Measurements from ENCODE around the gene TREX2. TPM values are rescaled to one million over a fixed set of nuclear protein-coding genes. Genes with fewer than 3 reads are reported as not detected.

Gene TREX2
- polyA plus RNA-seq, 1 of the 3 experiments (the other 2 are of a cell fraction): 0.76 TPM

DNA sequence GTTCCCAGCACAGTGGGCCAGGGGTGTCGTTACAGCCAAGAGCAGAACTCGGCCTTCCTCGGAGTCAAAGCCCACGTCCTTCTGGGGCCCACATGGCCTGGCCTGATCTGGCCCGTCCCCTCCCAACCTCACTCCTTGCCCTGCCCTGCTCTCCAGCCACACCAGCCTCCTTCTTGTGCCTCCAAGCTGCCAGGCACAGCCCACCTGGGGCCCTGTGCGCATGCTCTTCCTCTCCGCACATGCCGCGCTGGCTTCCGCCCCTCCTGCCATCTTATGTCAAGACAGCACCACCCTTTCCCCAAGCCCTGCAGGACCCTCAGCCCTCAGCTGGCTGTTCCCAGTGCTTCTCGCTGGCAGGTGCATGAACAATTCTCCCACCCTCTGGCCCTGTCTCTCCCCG is 17.7 kb upstream of the TREX2 start:
- POLR2A ChIA-PET: no interaction called here
- Histone ChIP-seq H3K9me3 (no peaks in the 10 kb centered on the region), H3K36me3 (replicated peaks in 1 of 2; ENCODE audit: control insufficient read depth in 1 of 2, insufficient read depth in 2 of 2, low read length in 1 of 2) (peaks cover 0 to 8% of the 10 kb centered on the region in 2 experiments), H3K27ac (ENCODE audit: low read depth in 2 of 2, low read length in 1 of 2) (no peak overlapping the region), H3K4me3 (ENCODE audit: low read depth in 2 of 2, low read length in 1 of 2) (no peak overlapping the region), H4K20me1 (ENCODE audit: insufficient read depth) (no peaks in the 10 kb centered on the region), H3K9ac (no peak overlapping the region), H3K4me2 (no peak overlapping the region), H3F3A (replicated peaks; ENCODE audit: insufficient read depth) (peaks cover 3% of the 10 kb centered on the region), H3K27me3 (ENCODE audit: insufficient read depth) (no peaks in the 10 kb centered on the region; the same call in 1 of the 2 replicates), H2AFZ (ENCODE audit: low read depth) (no peak overlapping the region), H3K79me2 (ENCODE audit: insufficient read depth) (no peaks in the 10 kb centered on the region), H3K4me1 (ENCODE audit: control insufficient read depth in 1 of 2, insufficient read depth in 2 of 2, low read depth in 1 of 2, low read length in 1 of 2) (no peaks in the 10 kb centered on the region), H3K9me2 (no peaks in the 10 kb centered on the region)
- CTCF ChIA-PET: interaction anchor here (2.3 kb wide), 1 partner anchor 44 kb away, joined by 14 read pairs; no protein-coding TSS in a partner anchor
- WGBS (ENCODE audit: low lambda C conversion rate): 53% methylated on average over 10 of the region's 12 CpGs
- DNase-seq: no peak
- TF ChIP-seq POLR2AphosphoS5 (IDR thresholded peaks at IDR 0.05; ENCODE audit: low read depth, low read length) (no peak), TAF1 (IDR thresholded peaks at IDR 0.05; ENCODE audit: borderline replicate concordance, low read depth, low read length) (no peak), RFX5 (IDR thresholded peaks at IDR 0.05; ENCODE audit: low read length) (no peak), RXRA (IDR thresholded peaks at IDR 0.05; ENCODE audit: borderline replicate concordance, low read depth) (no peak), CHD2 (IDR thresholded peaks at IDR 0.05; ENCODE audit: low read length, partially characterized antibody) (no peak), FOXM1 (IDR thresholded peaks at IDR 0.05; ENCODE audit: low read depth) (no peak), NRF1 (IDR thresholded peaks at IDR 0.05; ENCODE audit: low read depth, low read length) (no peak), GATA2 (CRISPR knock-in tag; IDR thresholded peaks at IDR 0.05) (no peak), SIN3A (IDR thresholded peaks at IDR 0.05; ENCODE audit: borderline replicate concordance, low read depth, low read length) (no peak)
- TF ChIP-seq, protein P1, sequence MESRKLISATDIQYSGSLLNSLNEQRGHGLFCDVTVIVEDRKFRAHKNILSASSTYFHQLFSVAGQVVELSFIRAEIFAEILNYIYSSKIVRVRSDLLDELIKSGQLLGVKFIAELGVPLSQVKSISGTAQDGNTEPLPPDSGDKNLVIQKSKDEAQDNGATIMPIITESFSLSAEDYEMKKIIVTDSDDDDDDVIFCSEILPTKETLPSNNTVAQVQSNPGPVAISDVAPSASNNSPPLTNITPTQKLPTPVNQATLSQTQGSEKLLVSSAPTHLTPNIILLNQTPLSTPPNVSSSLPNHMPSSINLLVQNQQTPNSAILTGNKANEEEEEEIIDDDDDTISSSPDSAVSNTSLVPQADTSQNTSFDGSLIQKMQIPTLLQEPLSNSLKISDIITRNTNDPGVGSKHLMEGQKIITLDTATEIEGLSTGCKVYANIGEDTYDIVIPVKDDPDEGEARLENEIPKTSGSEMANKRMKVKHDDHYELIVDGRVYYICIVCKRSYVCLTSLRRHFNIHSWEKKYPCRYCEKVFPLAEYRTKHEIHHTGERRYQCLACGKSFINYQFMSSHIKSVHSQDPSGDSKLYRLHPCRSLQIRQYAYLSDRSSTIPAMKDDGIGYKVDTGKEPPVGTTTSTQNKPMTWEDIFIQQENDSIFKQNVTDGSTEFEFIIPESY (IDR thresholded peaks at IDR 0.05; ENCODE audit: borderline replicate concordance, low read depth): no peak
- TF ChIP-seq, protein P2, sequence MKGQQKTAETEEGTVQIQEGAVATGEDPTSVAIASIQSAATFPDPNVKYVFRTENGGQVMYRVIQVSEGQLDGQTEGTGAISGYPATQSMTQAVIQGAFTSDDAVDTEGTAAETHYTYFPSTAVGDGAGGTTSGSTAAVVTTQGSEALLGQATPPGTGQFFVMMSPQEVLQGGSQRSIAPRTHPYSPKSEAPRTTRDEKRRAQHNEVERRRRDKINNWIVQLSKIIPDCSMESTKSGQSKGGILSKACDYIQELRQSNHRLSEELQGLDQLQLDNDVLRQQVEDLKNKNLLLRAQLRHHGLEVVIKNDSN (IDR thresholded peaks at IDR 0.05; ENCODE audit: borderline replicate concordance, low read depth): no peak

DNA sequence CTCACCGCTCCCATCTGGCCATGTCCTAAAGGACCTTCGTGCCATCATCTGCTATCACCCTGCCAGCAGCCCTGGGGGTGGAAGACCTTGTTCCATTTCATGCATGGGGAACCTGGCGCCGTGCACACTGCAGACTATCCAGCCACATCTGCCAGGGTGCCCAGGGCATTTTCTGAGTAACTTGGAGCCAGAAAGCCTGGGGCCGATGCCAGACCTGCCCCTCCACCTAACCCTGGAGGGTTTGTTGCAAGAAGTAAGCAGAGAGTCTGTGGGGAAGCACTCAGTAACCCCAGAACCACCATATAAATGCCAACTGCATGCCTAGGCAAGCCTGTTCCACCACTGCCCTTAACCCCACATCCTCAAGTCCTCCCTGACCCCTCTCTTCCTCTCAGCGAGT is 17.2 kb upstream of the TREX2 start:
- H3K9me2 ChIP-seq: no peaks in the 10 kb centered on the region
- DNase-seq: no peak
- H3K9ac ChIP-seq: no peak overlapping the region
- peaks cover 0 to 6% of the 10 kb centered on the region in 2 experiments for H3K36me3 ChIP-seq (replicated peaks in 1 of 2; ENCODE audit: control insufficient read depth in 1 of 2, insufficient read depth in 2 of 2, low read length in 1 of 2)
- H3K27ac ChIP-seq (ENCODE audit: low read depth in 2 of 2, low read length in 1 of 2): no peak overlapping the region
- H3K27me3 ChIP-seq (ENCODE audit: insufficient read depth): no peaks in the 10 kb centered on the region; the same call in 1 of the 2 replicates
- no peaks in the 10 kb centered on the region for H4K20me1 ChIP-seq (ENCODE audit: insufficient read depth)
- H3K4me3 ChIP-seq (ENCODE audit: low read depth in 2 of 2, low read length in 1 of 2): no peak overlapping the region
- H3K79me2 ChIP-seq (ENCODE audit: insufficient read depth): no peaks in the 10 kb centered on the region
- ChIA-PET POLR2A (no interaction called here), CTCF (interaction anchor here (2.3 kb wide), 1 partner anchor 45 kb away, joined by 14 read pairs; no protein-coding TSS in a partner anchor)
- H3K4me2 ChIP-seq: no peak overlapping the region
- no peak overlapping the region for H2AFZ ChIP-seq (ENCODE audit: low read depth)
- no peaks in the 10 kb centered on the region for H3K4me1 ChIP-seq (ENCODE audit: control insufficient read depth in 1 of 2, insufficient read depth in 2 of 2, low read depth in 1 of 2, low read length in 1 of 2)
- H3F3A ChIP-seq (replicated peaks; ENCODE audit: insufficient read depth): peaks cover 3% of the 10 kb centered on the region
- 58% methylated on average over 4 of the region's 6 CpGs for WGBS (ENCODE audit: low lambda C conversion rate)
- no peaks in the 10 kb centered on the region for H3K9me3 ChIP-seq
- TF ChIP-seq FOXJ3 (CRISPR knock-in tag; IDR thresholded peaks at IDR 0.05): no peak
- TF ChIP-seq FOSL2 (IDR thresholded peaks at IDR 0.05; ENCODE audit: borderline replicate concordance, low read depth): no peak
- no peak for TF ChIP-seq GABPA (IDR thresholded peaks at IDR 0.05; ENCODE audit: low read depth)
- TF ChIP-seq, protein P3, sequence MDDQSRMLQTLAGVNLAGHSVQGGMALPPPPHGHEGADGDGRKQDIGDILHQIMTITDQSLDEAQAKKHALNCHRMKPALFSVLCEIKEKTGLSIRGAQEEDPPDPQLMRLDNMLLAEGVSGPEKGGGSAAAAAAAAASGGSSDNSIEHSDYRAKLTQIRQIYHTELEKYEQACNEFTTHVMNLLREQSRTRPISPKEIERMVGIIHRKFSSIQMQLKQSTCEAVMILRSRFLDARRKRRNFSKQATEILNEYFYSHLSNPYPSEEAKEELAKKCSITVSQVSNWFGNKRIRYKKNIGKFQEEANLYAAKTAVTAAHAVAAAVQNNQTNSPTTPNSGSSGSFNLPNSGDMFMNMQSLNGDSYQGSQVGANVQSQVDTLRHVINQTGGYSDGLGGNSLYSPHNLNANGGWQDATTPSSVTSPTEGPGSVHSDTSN (IDR thresholded peaks at IDR 0.05): no peak
- TF ChIP-seq TEAD4 (IDR thresholded peaks at IDR 0.05; ENCODE audit: borderline replicate concordance, insufficient read depth): no peak
- no peak for TF ChIP-seq TCF12 (IDR thresholded peaks at IDR 0.05)
- TF ChIP-seq, protein P2 (IDR thresholded peaks at IDR 0.05; ENCODE audit: borderline replicate concordance, low read depth): no peak
- TF ChIP-seq, protein P1 (IDR thresholded peaks at IDR 0.05; ENCODE audit: borderline replicate concordance, low read depth): no peak
- no peak for TF ChIP-seq NRF1 (IDR thresholded peaks at IDR 0.05; ENCODE audit: low read depth, low read length)
- TF ChIP-seq RXRA (IDR thresholded peaks at IDR 0.05; ENCODE audit: borderline replicate concordance, low read depth): no peak
- TF ChIP-seq EP300 (IDR thresholded peaks at IDR 0.05; ENCODE audit: borderline replicate concordance in 1 of 2, low read depth in 1 of 2, low read length in 1 of 2): no peak
- no peak for TF ChIP-seq FOXM1 (IDR thresholded peaks at IDR 0.05; ENCODE audit: low read depth)
- no peak for TF ChIP-seq GATA2 (CRISPR knock-in tag; IDR thresholded peaks at IDR 0.05)
- no peak for TF ChIP-seq ELF1 (IDR thresholded peaks at IDR 0.05)
- TF ChIP-seq, protein P4, sequence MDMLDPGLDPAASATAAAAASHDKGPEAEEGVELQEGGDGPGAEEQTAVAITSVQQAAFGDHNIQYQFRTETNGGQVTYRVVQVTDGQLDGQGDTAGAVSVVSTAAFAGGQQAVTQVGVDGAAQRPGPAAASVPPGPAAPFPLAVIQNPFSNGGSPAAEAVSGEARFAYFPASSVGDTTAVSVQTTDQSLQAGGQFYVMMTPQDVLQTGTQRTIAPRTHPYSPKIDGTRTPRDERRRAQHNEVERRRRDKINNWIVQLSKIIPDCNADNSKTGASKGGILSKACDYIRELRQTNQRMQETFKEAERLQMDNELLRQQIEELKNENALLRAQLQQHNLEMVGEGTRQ (IDR thresholded peaks at IDR 0.05; ENCODE audit: borderline replicate concordance, low read depth, low read length): no peak
